SK-N-SH treated with all-trans-retinoic acid at 6 μM for 48 hours (cell line): Measurements from ENCODE around the gene LIMK1.

Experiments used
- BACH2 ChIP-seq: fragments of 250-450 bp; sonication (Bioruptor Pico); IDR thresholded peaks from 2 replicates; pipeline ENCODE4 v1.9.0; 2021; ENCODE audit warnings: mild to moderate bottlenecking, borderline replicate concordance
- ESRRG ChIP-seq: fragments of 250-450 bp; sonication (Bioruptor Pico); IDR thresholded peaks from 2 replicates; pipeline ENCODE4 v1.6.1; 2021; ENCODE audit warnings: mild to moderate bottlenecking
- ISL1 ChIP-seq: fragments of 250-450 bp; sonication (Bioruptor Pico); IDR thresholded peaks from 2 replicates; pipeline ENCODE4 v2.1.2; 2022; ENCODE audit warnings: mild to moderate bottlenecking, moderate library complexity
- RARB ChIP-seq: fragments of 250-450 bp; sonication (Bioruptor Pico); IDR thresholded peaks from 2 replicates; pipeline ENCODE4 v1.8.0; 2021; ENCODE audit warnings: mild to moderate bottlenecking, moderate library complexity
- TCF4 ChIP-seq: fragments of 250-450 bp; sonication (Bioruptor Pico); IDR thresholded peaks from 2 replicates; pipeline ENCODE4 v1.8.0; 2021; ENCODE audit warnings: mild to moderate bottlenecking, moderate library complexity, borderline replicate concordance
- ZFP3 ChIP-seq: fragments of 250-450 bp; sonication (Bioruptor Pico); IDR thresholded peaks from 2 replicates; pipeline ENCODE4 v1.5.0; 2020; ENCODE audit warnings: mild to moderate bottlenecking, moderate library complexity
- ZNF70 ChIP-seq: fragments of 450-650 bp; formaldehyde crosslinking; IDR thresholded peaks from 2 replicates; pipeline ENCODE4 v1.5.0; 2020; ENCODE audit warnings: mild to moderate bottlenecking, moderate library complexity
- ZNF8 ChIP-seq: fragments of 450-650 bp; formaldehyde crosslinking; IDR thresholded peaks from 2 replicates; pipeline ENCODE4 v1.5.0; 2020; ENCODE audit warnings: mild to moderate bottlenecking, moderate library complexity
- TF ChIP-seq, protein P1 (sequence below): fragments of 250-450 bp; sonication (Bioruptor Pico); IDR thresholded peaks from 2 replicates; pipeline ENCODE4 v1.8.0; 2020; ENCODE audit warnings: mild to moderate bottlenecking, moderate library complexity, borderline replicate concordance
- TF ChIP-seq, protein P2 (sequence below): fragments of 250-450 bp; sonication (Bioruptor Pico); IDR thresholded peaks from 2 replicates; pipeline ENCODE4 v1.8.0; 2021; ENCODE audit warnings: low read depth, mild to moderate bottlenecking, moderate library complexity, borderline replicate concordance
- TF ChIP-seq, protein P3 (sequence below): fragments of 250-450 bp; sonication (Bioruptor Pico); IDR thresholded peaks from 2 replicates; pipeline ENCODE4 v1.5.1; 2020; ENCODE audit warnings: low read depth, mild to moderate bottlenecking, moderate library complexity

DNA sequence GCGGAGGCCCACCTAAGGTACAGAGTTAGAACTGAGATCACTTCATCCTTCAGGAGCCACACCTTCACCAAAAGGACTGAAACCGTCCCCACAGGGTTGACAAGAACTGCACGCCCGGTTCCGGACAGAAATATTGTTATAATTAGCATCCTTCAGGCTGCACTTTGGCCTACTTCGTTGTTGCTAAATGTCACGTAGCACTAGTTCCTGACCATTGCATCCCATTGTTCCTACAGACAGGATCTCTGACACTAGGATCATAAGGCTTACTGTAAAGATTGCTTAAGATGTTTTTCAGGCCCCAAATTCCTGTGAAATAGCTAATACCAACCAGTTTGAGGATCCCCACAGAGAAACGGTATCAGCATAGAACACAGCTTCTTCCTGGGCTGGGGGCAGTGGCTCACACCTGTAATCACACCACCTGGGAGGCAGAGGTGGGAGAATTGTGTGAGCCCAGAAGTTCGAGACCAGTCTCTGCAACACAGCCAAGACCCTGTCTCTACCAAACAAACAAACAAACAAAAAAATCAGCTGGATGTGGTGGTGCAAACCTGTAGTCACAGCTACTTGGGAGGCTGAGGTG is 72.3 kb downstream of the LIMK1 start:
- TF ChIP-seq ZNF8 (CRISPR knock-in tag) (no peak), ZFP3 (CRISPR knock-in tag) (no peak), ZNF70 (no peak), BACH2 (CRISPR knock-in tag) (no peak), ESRRG (no peak), TCF4 (CRISPR knock-in tag) (no peak), ISL1 (no peak), RARB (no peak)
- TF ChIP-seq, protein P1, sequence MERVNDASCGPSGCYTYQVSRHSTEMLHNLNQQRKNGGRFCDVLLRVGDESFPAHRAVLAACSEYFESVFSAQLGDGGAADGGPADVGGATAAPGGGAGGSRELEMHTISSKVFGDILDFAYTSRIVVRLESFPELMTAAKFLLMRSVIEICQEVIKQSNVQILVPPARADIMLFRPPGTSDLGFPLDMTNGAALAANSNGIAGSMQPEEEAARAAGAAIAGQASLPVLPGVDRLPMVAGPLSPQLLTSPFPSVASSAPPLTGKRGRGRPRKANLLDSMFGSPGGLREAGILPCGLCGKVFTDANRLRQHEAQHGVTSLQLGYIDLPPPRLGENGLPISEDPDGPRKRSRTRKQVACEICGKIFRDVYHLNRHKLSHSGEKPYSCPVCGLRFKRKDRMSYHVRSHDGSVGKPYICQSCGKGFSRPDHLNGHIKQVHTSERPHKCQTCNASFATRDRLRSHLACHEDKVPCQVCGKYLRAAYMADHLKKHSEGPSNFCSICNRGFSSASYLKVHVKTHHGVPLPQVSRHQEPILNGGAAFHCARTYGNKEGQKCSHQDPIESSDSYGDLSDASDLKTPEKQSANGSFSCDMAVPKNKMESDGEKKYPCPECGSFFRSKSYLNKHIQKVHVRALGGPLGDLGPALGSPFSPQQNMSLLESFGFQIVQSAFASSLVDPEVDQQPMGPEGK (CRISPR knock-in tag), result no peak
- TF ChIP-seq, protein P2, sequence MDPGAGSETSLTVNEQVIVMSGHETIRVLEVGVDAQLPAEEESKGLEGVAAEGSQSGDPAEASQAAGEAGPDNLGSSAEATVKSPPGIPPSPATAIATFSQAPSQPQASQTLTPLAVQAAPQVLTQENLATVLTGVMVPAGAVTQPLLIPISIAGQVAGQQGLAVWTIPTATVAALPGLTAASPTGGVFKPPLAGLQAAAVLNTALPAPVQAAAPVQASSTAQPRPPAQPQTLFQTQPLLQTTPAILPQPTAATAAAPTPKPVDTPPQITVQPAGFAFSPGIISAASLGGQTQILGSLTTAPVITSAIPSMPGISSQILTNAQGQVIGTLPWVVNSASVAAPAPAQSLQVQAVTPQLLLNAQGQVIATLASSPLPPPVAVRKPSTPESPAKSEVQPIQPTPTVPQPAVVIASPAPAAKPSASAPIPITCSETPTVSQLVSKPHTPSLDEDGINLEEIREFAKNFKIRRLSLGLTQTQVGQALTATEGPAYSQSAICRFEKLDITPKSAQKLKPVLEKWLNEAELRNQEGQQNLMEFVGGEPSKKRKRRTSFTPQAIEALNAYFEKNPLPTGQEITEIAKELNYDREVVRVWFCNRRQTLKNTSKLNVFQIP (CRISPR knock-in tag), result no peak
- TF ChIP-seq, protein P3, sequence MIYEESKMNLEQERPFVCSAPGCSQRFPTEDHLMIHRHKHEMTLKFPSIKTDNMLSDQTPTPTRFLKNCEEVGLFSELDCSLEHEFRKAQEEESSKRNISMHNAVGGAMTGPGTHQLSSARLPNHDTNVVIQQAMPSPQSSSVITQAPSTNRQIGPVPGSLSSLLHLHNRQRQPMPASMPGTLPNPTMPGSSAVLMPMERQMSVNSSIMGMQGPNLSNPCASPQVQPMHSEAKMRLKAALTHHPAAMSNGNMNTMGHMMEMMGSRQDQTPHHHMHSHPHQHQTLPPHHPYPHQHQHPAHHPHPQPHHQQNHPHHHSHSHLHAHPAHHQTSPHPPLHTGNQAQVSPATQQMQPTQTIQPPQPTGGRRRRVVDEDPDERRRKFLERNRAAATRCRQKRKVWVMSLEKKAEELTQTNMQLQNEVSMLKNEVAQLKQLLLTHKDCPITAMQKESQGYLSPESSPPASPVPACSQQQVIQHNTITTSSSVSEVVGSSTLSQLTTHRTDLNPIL, result no peak
